RWPE1 (cell line): ENCODE data around the gene CNTNAP2.

Experiments used
- CTCF ChIA-PET: fragments of 350-600 bp; sonication (Branson Sonifier 250); formaldehyde crosslinking; extraction: SDS; loops from one replicate; lab custom pipeline; 2021; lab: Yijun Ruan, JAX
- POLR2A ChIA-PET: fragments of 400-600 bp; formaldehyde crosslinking; extraction: SDS; loops from one replicate; lab custom pipeline; 2020; ENCODE audit warnings: antibody characterized with exemption; ENCODE audit not compliant: low non-redundant PET; lab: Yijun Ruan, JAX
- DNase-seq: peaks from one replicate; pipeline ENCODE4 v3.0.0; 2012; ENCODE audit warnings: low spot score
- H3K27ac ChIP-seq: fragments of 450-650 bp; 2 replicates; pipeline ENCODE4 v1.5.1; 2017
- TF ChIP-seq, protein P1 (sequence below): fragments of 450-650 bp; conservative IDR thresholded peaks from 2 replicates; pipeline ENCODE4 v1.5.1; 2017; ENCODE audit warnings: low read depth, mild to moderate bottlenecking

The CNTNAP2 gene

DNA sequence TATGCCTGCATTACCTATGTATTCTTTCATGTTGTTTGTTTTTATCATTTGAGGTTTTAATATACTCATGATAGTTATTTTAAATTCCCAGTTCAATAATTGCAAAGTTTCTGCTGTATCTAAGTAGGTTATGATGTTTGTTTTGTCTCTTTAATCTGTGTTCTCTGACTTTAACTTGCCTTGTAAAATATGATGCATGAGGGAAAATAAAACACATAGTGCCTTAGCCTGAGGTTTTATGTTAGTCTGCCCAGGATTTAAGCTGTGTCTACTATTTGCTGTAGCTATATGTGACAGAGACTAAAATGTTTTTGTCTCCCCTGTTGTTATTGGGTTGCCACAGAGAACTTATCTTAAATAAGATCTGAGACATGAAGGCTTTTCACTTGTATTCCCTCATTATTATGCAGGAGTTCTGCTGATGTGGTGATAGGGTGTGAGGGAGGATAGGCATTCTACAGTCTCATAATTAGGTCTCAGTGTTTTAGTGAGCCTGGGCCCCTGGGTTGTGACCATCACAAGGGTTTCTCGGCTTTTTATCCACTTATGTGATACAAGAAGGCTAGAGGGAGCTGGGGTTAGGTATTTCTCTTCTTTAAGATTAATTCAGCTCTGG lies 582.5 kb downstream of the CNTNAP2 start:
- CTCF ChIA-PET = no interaction called here
- H3K27ac ChIP-seq = no peak overlapping the region
- TF ChIP-seq, protein P1, sequence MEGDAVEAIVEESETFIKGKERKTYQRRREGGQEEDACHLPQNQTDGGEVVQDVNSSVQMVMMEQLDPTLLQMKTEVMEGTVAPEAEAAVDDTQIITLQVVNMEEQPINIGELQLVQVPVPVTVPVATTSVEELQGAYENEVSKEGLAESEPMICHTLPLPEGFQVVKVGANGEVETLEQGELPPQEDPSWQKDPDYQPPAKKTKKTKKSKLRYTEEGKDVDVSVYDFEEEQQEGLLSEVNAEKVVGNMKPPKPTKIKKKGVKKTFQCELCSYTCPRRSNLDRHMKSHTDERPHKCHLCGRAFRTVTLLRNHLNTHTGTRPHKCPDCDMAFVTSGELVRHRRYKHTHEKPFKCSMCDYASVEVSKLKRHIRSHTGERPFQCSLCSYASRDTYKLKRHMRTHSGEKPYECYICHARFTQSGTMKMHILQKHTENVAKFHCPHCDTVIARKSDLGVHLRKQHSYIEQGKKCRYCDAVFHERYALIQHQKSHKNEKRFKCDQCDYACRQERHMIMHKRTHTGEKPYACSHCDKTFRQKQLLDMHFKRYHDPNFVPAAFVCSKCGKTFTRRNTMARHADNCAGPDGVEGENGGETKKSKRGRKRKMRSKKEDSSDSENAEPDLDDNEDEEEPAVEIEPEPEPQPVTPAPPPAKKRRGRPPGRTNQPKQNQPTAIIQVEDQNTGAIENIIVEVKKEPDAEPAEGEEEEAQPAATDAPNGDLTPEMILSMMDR = no peak
- no peak for DNase-seq
- POLR2A ChIA-PET = no interaction called here

DNA sequence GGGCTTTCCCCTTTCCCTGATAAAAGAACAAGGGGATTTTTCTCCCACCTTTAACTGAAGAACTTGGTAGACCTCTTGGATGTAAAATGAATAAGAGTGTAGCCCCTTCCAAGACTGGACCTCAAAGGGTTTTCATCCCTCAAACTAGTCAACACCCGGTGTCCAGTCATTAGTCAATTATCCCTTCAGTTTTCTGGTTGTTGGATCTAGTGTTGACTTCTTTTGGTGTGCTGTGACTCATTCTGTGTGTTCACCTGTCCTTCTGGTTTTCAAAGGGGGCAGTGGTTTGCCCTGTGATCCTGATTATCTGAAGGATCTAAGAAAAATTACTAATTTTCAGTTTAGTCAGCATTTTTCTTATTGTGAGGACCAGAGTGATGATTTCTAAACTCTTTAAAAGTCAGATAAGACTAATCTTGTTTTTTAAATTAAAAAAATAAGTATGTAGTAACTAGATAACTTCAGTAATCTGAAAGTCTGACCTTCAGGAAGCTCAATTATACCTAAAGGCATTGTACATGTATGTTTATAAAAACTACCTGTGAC lies 583.5 kb downstream of the CNTNAP2 start:
- TF ChIP-seq, protein P1 = no peak
- H3K27ac ChIP-seq = no peak overlapping the region
- DNase-seq = no peak
- ChIA-PET POLR2A (no interaction called here), CTCF (no interaction called here)

DNA sequence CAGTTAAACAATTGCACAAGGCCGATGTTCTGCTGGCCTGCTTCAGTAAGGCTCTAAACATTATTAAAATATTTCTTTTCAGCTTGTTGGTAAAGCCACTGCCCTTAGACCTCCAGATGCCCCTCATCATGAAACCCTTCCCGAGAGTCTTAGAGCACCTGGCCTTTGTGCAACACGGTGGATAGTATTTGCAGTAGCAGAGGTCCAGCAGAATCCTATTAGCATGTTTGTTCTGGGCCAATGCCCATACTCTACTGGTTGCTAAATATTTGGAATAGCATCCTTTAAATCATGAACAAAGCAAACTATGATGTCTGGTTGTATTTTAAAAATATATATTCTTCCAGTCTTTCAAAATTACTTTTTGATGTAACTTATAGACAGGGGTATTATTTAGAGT lies 584.6 kb downstream of the CNTNAP2 start:
- ChIA-PET POLR2A (no interaction called here), CTCF (no interaction called here)
- TF ChIP-seq, protein P1 = no peak
- no peak overlapping the region for H3K27ac ChIP-seq
- no peak for DNase-seq

DNA sequence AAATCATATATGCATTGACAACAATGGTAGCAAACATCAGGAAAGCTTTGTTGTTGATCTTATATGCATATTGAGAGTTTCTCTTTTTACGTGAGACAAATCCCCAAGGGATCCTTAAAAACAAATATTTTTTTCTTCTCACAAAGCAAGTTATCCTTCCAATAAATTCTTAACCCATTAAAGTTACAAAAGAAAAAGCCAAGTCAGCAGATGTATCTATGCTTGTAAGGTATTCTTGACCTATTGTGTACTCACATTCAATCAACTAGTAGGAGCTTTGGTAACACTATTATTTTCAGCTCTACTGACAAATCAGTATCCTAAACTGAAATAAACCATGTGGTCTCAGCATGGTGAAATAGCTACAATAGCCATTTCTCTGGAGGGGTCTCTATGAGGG lies 586.3 kb downstream of the CNTNAP2 start:
- CTCF ChIA-PET = no interaction called here
- no peak overlapping the region for H3K27ac ChIP-seq
- DNase-seq = no peak
- TF ChIP-seq, protein P1 = no peak
- POLR2A ChIA-PET = no interaction called here

DNA sequence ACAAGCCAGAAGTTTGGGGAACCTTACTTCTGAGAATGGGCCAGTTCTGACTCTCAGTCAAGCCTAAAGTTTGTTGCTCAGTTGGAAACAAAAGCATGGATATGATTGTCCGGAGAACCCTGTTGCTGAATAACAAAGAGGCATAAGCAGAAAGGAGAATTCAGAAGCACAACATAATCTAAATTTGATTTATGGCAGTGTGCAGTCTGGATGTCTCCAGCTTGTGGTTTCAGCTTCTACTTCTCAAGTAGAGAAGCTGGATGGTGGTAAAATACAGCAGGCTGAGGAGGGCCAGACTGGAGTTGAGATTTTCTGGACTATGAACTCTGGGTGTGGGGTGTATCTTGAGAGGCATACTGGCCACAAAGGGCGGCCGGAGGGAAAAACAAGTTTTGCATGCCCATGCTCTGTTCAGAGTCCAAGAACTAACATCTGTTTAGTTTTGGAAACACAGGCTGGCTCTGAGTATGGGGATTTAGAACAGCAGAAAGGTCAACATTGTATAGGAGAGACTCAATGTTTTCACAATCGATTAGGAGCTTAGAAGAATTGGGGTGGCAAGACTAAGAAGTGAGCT lies 592.9 kb downstream of the CNTNAP2 start:
- H3K27ac ChIP-seq = no peak overlapping the region
- TF ChIP-seq, protein P1 = no peak
- ChIA-PET CTCF (no interaction called here), POLR2A (no interaction called here)
- DNase-seq = no peak

DNA sequence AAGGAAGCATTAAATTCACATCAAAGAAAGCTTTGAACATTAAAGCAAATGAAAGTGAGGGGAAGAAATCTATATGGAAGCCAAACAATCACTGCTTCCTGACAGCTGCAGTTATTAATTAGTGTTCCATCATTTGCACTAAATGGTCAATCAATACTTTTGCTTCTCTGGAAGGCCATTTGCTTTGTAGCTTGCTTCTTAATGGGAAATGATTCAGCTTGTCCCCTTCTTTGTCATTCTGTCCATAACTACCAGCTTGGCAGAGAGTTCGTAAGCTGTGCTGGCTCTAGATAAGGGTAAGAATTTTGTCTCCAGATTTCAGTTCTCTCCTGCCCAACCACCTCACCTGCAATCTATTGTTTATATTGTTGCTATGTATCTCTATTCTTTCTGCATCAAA lies 596.6 kb downstream of the CNTNAP2 start:
- ChIA-PET POLR2A (no interaction called here), CTCF (no interaction called here)
- no peak for DNase-seq
- TF ChIP-seq, protein P1 = no peak
- no peak overlapping the region for H3K27ac ChIP-seq
